Erythroblast (primary cell): ENCODE results near the gene ABCC4.

Experiments used
- GATA1 ChIP-seq: IDR thresholded peaks from 2 replicates; pipeline ENCODE4 v1.6.1; 2011; ENCODE audit warnings: low read depth, mild to moderate bottlenecking, control low read depth, low read length, moderate library complexity
- POLR2A ChIP-seq: IDR thresholded peaks from 2 replicates; pipeline ENCODE4 v1.6.1; 2011; ENCODE audit warnings: mild to moderate bottlenecking, low read length

DNA sequence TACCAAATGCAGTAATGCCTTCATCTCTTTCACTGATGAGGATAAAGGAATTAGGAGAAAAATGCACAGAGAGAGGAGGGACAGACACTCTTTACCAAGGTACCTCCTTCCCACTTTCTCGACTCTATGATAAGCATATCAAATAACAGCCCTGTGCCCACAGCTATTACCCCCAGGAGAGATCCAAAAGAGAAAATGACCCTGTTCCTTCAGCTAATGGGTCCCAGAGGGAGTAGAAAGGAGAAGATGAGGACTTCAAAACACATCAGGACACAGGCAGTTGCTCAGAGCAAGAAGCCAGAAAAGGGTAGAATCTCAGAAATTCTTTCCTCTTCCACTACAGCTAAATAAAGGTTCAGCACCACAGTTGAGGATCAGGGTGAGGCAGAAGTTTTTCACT is 80.6 kb downstream of the ABCC4 start:
- TF ChIP-seq POLR2A (no peak), GATA1 (no peak)
